ENCODE data around the gene YLPM1. TPM values are rescaled to one million over a fixed set of nuclear protein-coding genes. Genes with fewer than 3 reads are reported as not detected.

Gene YLPM1
- total and polyA plus RNA-seq, 10 of the 15 experiments (the other 5 are each of a cell fraction or from before 2014, with no cell fraction given): 11.1 to 48.2 (median 18.0) TPM

DNA sequence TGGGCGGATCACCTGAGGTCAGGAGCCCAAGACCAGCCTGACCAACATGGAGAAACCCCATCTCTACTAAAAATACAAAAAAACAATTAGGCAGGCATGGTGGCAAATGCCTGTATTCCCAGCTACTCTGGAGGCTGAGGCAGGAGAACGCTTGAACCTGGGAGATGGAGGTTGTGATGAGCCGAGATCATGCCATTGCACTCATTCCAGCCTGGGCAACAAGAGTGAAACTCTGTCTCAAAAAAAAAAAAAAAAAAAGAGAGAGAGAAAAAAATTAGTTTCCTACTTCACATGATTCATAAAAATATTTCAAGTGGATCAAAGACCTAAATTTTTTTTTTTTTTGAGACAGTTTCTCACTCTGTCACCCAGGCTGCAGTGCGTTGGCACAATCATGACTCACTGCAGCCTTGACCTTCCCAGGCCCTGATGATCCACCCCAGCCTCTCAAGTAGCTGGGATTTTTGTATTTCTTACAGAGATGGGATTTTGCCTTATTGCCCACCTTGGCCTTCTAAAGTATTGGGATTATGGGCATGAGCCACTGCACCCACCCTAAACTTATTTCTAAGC lies 25.3 kb upstream of the YLPM1 start:
- no peak for ATAC-seq
- H3K27ac ChIP-seq (ENCODE audit: control insufficient read depth, insufficient read depth): no peak overlapping the region
- DNase-seq (ENCODE audit: low read depth, low spot score): no peak
- no peaks in the 10 kb centered on the region for H3K4me1 ChIP-seq (ENCODE audit: control insufficient read depth, insufficient read depth, low read length)
- TF ChIP-seq TARDBP (IDR thresholded peaks at IDR 0.05; ENCODE audit: borderline replicate concordance) (no peak), TBL1XR1 (IDR thresholded peaks at IDR 0.05; ENCODE audit: low read depth, low read length) (no peak), FOXK2 (IDR thresholded peaks at IDR 0.05) (no peak), ZNF207 (IDR thresholded peaks at IDR 0.05; ENCODE audit: borderline replicate concordance) (no peak), MLLT1 (IDR thresholded peaks at IDR 0.05) (no peak), SIX5 (IDR thresholded peaks at IDR 0.05; ENCODE audit: low read depth, low read length, severe bottlenecking) (no peak), NFYA (IDR thresholded peaks at IDR 0.05; ENCODE audit: borderline replicate concordance, low read depth, low read length) (no peak)
- TF ChIP-seq, protein P1, sequence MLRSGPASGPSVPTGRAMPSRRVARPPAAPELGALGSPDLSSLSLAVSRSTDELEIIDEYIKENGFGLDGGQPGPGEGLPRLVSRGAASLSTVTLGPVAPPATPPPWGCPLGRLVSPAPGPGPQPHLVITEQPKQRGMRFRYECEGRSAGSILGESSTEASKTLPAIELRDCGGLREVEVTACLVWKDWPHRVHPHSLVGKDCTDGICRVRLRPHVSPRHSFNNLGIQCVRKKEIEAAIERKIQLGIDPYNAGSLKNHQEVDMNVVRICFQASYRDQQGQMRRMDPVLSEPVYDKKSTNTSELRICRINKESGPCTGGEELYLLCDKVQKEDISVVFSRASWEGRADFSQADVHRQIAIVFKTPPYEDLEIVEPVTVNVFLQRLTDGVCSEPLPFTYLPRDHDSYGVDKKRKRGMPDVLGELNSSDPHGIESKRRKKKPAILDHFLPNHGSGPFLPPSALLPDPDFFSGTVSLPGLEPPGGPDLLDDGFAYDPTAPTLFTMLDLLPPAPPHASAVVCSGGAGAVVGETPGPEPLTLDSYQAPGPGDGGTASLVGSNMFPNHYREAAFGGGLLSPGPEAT (IDR thresholded peaks at IDR 0.05; ENCODE audit: low read depth): no peak
- TF ChIP-seq, protein P2, sequence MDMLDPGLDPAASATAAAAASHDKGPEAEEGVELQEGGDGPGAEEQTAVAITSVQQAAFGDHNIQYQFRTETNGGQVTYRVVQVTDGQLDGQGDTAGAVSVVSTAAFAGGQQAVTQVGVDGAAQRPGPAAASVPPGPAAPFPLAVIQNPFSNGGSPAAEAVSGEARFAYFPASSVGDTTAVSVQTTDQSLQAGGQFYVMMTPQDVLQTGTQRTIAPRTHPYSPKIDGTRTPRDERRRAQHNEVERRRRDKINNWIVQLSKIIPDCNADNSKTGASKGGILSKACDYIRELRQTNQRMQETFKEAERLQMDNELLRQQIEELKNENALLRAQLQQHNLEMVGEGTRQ (IDR thresholded peaks at IDR 0.05; ENCODE audit: borderline replicate concordance, low read depth, low read length): no peak
- TF ChIP-seq, protein P3, sequence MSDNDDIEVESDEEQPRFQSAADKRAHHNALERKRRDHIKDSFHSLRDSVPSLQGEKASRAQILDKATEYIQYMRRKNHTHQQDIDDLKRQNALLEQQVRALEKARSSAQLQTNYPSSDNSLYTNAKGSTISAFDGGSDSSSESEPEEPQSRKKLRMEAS (IDR thresholded peaks at IDR 0.05; ENCODE audit: low read depth, low read length): no peak
- H3K9ac ChIP-seq (ENCODE audit: control insufficient read depth, insufficient read depth, low read length): no peak overlapping the region
- ChIA-PET SMC1A (ENCODE audit: uncharacterized antibody, unreplicated experiment) (no interaction called here), POLR2A (no interaction called here), RAD21 (ENCODE audit: unreplicated experiment) (no interaction called here), CTCF (no interaction called here)
- H4K20me1 ChIP-seq (ENCODE audit: control insufficient read depth, insufficient read depth): no peaks in the 10 kb centered on the region
- no peak overlapping the region for H3K4me3 ChIP-seq
- in situ Hi-C loops (cut with MboI): no loop called here
- no TSS peak for BruUV-seq (replicated peaks)
- H3K36me3 ChIP-seq (ENCODE audit: control insufficient read depth in 2 of 2, insufficient read depth in 2 of 2, low read length in 1 of 2): peaks cover 0 to 15% of the 10 kb centered on the region in 2 experiments; a peak in 2 of 4 replicates
- no peaks in the 10 kb centered on the region for H3K79me2 ChIP-seq (ENCODE audit: control insufficient read depth, insufficient read depth, low read length)
- no peaks in the 10 kb centered on the region for H3K9me3 ChIP-seq (replicated peaks; ENCODE audit: control insufficient read depth, insufficient read depth, low read length)
- no peak for FAIRE-seq
- H3K27me3 ChIP-seq (replicated peaks in 1 of 2; ENCODE audit: control insufficient read depth in 2 of 2, insufficient read depth in 2 of 2, low read length in 1 of 2): no peaks in the 10 kb centered on the region
- H3K4me2 ChIP-seq (ENCODE audit: control insufficient read depth, insufficient read depth): no peak overlapping the region
- no peak overlapping the region for H2AFZ ChIP-seq (ENCODE audit: control insufficient read depth, low read depth, low read length)
- WGBS (ENCODE audit: insufficient coverage, insufficient replicate concordance, low lambda C conversion rate, missing lambda C conversion rate): 97% methylated on average over 4 of the region's 4 CpGs
- intact Hi-C loops (cut with micrococcal nuclease; ENCODE audit: unreplicated experiment): no loop called here
